Measurements from ENCODE around the gene WNT11.

Gene WNT11

DNA sequence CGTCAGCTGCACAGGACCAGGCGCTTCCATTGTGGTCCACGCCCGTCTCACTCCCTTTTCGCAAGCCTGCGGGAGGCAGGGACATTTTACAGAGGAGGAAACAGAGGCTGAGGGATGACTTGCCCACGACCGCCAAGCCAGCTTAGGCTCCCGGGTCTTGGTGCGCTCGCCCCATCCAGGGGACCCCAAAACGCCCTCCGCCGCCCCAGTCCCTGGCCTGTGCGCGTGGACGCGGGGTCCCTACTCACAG lies 300 bp downstream of the WNT11 start:
- H3K4me2 ChIP-seq (ENCODE audit: low read depth, low read length), result peak overlapping the region; percentile 100
- TF ChIP-seq EZH2 (optimal IDR thresholded peaks at IDR 0.05; ENCODE audit: low read depth, low read length) (no peak), EZH2phosphoT487 (IDR thresholded peaks at IDR 0.05; ENCODE audit: low read length) (no peak)
- TF ChIP-seq, protein P1, sequence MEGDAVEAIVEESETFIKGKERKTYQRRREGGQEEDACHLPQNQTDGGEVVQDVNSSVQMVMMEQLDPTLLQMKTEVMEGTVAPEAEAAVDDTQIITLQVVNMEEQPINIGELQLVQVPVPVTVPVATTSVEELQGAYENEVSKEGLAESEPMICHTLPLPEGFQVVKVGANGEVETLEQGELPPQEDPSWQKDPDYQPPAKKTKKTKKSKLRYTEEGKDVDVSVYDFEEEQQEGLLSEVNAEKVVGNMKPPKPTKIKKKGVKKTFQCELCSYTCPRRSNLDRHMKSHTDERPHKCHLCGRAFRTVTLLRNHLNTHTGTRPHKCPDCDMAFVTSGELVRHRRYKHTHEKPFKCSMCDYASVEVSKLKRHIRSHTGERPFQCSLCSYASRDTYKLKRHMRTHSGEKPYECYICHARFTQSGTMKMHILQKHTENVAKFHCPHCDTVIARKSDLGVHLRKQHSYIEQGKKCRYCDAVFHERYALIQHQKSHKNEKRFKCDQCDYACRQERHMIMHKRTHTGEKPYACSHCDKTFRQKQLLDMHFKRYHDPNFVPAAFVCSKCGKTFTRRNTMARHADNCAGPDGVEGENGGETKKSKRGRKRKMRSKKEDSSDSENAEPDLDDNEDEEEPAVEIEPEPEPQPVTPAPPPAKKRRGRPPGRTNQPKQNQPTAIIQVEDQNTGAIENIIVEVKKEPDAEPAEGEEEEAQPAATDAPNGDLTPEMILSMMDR (IDR thresholded peaks at IDR 0.05; ENCODE audit: low read length), result no peak
- peaks cover 37% of the 10 kb centered on the region for H3K27me3 ChIP-seq (replicated peaks; ENCODE audit: insufficient read depth, low read length)
- no peaks in the 10 kb centered on the region for H3K36me3 ChIP-seq (replicated peaks; ENCODE audit: insufficient read depth, low read length)
- no peak overlapping the region for H3K9ac ChIP-seq (ENCODE audit: low read length)
- H3F3A ChIP-seq (ENCODE audit: insufficient read depth, low read length), result 0 out of 2 replicates have a peak, but pooled peaks cover 3% of the 10 kb centered on the region
- no peak overlapping the region for H3K27ac ChIP-seq (ENCODE audit: low read length)
- 0 out of 2 replicates have a peak, but pooled peaks cover 3% of the 10 kb centered on the region for H3K4me1 ChIP-seq (ENCODE audit: low read length)
- DNase-seq, result no peak
- no peaks in the 10 kb centered on the region for H3K9me3 ChIP-seq (replicated peaks; ENCODE audit: insufficient read depth, low read length)
- H3K9me2 ChIP-seq (replicated peaks; ENCODE audit: insufficient read depth, low read length), result no peaks in the 10 kb centered on the region
- H3K79me2 ChIP-seq (ENCODE audit: low read length), result no peaks in the 10 kb centered on the region
- H2AFZ ChIP-seq (ENCODE audit: low read length), result no peak overlapping the region
- peak overlapping the region; percentile 64 for H3K4me3 ChIP-seq (ENCODE audit: low read length)
- no peaks in the 10 kb centered on the region for H4K20me1 ChIP-seq (ENCODE audit: insufficient read depth, low read length)

DNA sequence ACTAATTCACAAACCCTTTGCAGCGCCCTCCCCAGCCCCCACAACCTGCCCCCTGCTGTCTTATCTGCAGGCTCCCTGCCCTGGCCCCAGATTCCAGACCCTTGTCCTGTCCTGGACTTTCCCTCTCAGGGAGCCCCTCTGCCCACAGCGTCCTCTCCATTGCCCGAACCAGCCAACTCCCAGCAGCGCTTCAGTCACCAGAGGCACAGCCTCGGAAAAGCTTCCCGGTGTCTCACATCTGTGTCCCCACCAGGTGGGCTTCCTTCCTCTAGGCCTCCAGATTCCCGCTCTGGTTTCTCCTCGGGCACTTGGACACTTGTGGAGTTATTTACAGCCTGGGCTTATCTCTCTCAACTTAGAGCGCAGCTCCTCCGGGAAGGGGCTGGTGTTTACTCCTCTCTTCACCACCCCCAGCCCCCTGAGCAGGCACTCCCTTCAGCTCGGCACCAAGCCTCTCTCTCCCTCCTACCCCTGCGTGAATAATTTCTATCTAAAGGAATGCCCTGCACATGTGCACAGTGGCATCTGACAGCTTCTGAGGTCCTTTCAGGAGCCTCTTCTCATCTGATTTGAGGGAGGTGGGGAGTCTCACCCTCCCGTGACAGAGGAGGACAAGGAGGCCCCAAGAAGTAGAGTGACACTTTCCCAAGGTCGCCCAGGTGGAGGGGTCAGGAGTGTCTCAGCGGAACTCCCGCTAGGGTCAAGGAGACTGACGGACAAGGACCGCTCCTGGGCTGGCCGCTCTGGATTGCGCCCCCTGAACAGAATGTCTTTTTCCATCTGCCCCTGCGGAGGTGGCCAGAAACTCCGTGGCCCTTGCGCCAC lies 838 bp downstream of the WNT11 start:
- Histone ChIP-seq H3K4me1 (ENCODE audit: low read length) (0 out of 2 replicates have a peak, but pooled peaks cover 3% of the 10 kb centered on the region), H3K27ac (ENCODE audit: low read length) (no peak overlapping the region), H3K79me2 (ENCODE audit: low read length) (no peaks in the 10 kb centered on the region), H4K20me1 (ENCODE audit: insufficient read depth, low read length) (no peaks in the 10 kb centered on the region), H3K27me3 (replicated peaks; ENCODE audit: insufficient read depth, low read length) (peaks cover 34% of the 10 kb centered on the region), H3K4me2 (ENCODE audit: low read depth, low read length) (peak overlapping the region; percentile 100), H3K4me3 (ENCODE audit: low read length) (peak overlapping the region; percentile 64; the same call in 1 of the 2 replicates), H2AFZ (ENCODE audit: low read length) (no peak overlapping the region), H3K9me2 (replicated peaks; ENCODE audit: insufficient read depth, low read length) (no peaks in the 10 kb centered on the region), H3K9ac (ENCODE audit: low read length) (no peak overlapping the region), H3K36me3 (replicated peaks; ENCODE audit: insufficient read depth, low read length) (no peaks in the 10 kb centered on the region), H3F3A (ENCODE audit: insufficient read depth, low read length) (0 out of 2 replicates have a peak, but pooled peaks cover 3% of the 10 kb centered on the region), H3K9me3 (replicated peaks; ENCODE audit: insufficient read depth, low read length) (no peaks in the 10 kb centered on the region)
- no peak for DNase-seq
- no peak for TF ChIP-seq EZH2phosphoT487 (IDR thresholded peaks at IDR 0.05; ENCODE audit: low read length)
- no peak for TF ChIP-seq EZH2 (optimal IDR thresholded peaks at IDR 0.05; ENCODE audit: low read depth, low read length)
- TF ChIP-seq, protein P1 (IDR thresholded peaks at IDR 0.05; ENCODE audit: low read length), result no peak

DNA sequence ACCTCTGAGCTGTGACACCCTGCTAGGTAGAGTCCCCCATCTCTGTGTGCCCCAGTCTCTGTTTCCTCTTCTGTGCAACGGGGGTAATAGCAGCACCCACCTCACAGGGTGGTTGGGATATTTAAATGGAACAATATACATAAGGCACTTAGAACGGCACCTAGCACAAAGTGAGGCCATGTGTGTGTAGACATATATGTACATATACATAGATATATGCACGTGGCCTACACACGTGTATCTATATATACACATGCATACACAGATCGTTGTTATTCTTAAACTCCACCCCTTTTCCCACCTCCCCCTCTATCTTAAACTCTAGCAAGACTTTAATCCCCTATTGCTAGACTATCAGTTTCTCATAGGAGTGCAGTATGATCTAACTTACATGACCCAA lies 2.4 kb downstream of the WNT11 start:
- Histone ChIP-seq H3K27me3 (replicated peaks; ENCODE audit: insufficient read depth, low read length) (peaks cover 31% of the 10 kb centered on the region), H3K9me3 (replicated peaks; ENCODE audit: insufficient read depth, low read length) (no peaks in the 10 kb centered on the region), H3F3A (ENCODE audit: insufficient read depth, low read length) (0 out of 2 replicates have a peak, but pooled peaks cover 3% of the 10 kb centered on the region), H2AFZ (ENCODE audit: low read length) (no peak overlapping the region), H3K36me3 (replicated peaks; ENCODE audit: insufficient read depth, low read length) (no peaks in the 10 kb centered on the region), H3K4me2 (ENCODE audit: low read depth, low read length) (no peak overlapping the region), H3K4me3 (ENCODE audit: low read length) (no peak overlapping the region), H3K4me1 (ENCODE audit: low read length) (0 out of 2 replicates have a peak, but pooled peaks cover 3% of the 10 kb centered on the region), H3K9ac (ENCODE audit: low read length) (no peak overlapping the region), H4K20me1 (ENCODE audit: insufficient read depth, low read length) (no peaks in the 10 kb centered on the region), H3K27ac (ENCODE audit: low read length) (no peak overlapping the region), H3K79me2 (ENCODE audit: low read length) (no peaks in the 10 kb centered on the region), H3K9me2 (replicated peaks; ENCODE audit: insufficient read depth, low read length) (no peaks in the 10 kb centered on the region)
- TF ChIP-seq EZH2phosphoT487 (IDR thresholded peaks at IDR 0.05; ENCODE audit: low read length) (no peak), EZH2 (optimal IDR thresholded peaks at IDR 0.05; ENCODE audit: low read depth, low read length) (no peak)
- TF ChIP-seq, protein P1 (IDR thresholded peaks at IDR 0.05; ENCODE audit: low read length), result no peak
- no peak for DNase-seq

Measured in MM.1S (cell line).